ENCODE data around the gene PCP4L1.

DNA sequence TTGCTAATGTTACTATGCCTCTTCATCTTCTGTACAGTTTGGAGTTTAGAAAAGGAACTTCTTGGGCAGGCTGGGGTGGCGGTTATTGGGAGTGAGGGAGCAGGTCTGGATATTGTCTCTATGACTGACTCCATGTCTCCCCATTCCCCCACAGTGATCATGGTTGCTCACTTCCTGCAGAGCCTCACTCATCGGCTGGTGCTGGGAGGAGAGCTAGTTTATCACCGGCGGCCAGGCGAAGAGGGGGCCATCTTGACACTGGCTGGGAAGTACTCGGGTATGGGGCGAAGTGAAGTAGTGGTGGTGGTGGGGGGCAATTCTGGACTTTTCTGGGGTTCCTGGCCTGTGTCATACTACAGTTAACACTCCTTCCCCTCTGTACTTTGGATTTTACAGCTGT lies 30.5 kb upstream of the PCP4L1 start:
- TF ChIP-seq POLR2AphosphoS5 (IDR thresholded peaks at IDR 0.05), result no peak
- TF ChIP-seq, protein P1, sequence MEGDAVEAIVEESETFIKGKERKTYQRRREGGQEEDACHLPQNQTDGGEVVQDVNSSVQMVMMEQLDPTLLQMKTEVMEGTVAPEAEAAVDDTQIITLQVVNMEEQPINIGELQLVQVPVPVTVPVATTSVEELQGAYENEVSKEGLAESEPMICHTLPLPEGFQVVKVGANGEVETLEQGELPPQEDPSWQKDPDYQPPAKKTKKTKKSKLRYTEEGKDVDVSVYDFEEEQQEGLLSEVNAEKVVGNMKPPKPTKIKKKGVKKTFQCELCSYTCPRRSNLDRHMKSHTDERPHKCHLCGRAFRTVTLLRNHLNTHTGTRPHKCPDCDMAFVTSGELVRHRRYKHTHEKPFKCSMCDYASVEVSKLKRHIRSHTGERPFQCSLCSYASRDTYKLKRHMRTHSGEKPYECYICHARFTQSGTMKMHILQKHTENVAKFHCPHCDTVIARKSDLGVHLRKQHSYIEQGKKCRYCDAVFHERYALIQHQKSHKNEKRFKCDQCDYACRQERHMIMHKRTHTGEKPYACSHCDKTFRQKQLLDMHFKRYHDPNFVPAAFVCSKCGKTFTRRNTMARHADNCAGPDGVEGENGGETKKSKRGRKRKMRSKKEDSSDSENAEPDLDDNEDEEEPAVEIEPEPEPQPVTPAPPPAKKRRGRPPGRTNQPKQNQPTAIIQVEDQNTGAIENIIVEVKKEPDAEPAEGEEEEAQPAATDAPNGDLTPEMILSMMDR (IDR thresholded peaks at IDR 0.05), result no peak
